Uterus (tissue), 2 donors: ENCODE measurements around the gene SLC35F6.
A peak's percentile ranks its signal among the peaks of the same experiment; 100 is the strongest.

Experiments
- CTCF ChIP-seq, 4 experiments: fragments of 200-600 bp in 2 of 4; fragments of 450-650 bp in 2 of 4; sonication (generic) in 2 of 4; IDR thresholded peaks; one replicate each; pipeline ENCODE4 v1.5.1; 2016 to 2019; ENCODE audit warnings: antibody characterized with exemption in 4 of 4, mild to moderate bottlenecking in 2 of 4, moderate library complexity in 1 of 4
- POLR2A ChIP-seq, 2 donors: fragments of 450-650 bp; IDR thresholded peaks; one replicate each; pipeline ENCODE4 v1.6.1; 2016; ENCODE audit warnings: antibody characterized with exemption in 2 of 2, mild to moderate bottlenecking in 1 of 2, moderate library complexity in 1 of 2

GRCh38 chr2:26745609-26746327 lies 18.3 kb upstream of the SLC35F6 start:
- TF ChIP-seq CTCF (IDR thresholded peaks at IDR 0.05) (peak; percentile 83 to 94 (median 88)), POLR2A (IDR thresholded peaks at IDR 0.05) (no peak)
